HL-60/S4 treated with phorbol 12-myristate 13-acetate at 8.2 ng/mL for 4 days and 3 days (cell line): ENCODE measurements around the gene TMEM17.

Experiments used
- in situ Hi-C: fragments of 300-500 bp; cut with MboI; formaldehyde crosslinking; loops from 2 replicates; pipeline ENCODE4 v1.15.0; 2022; ENCODE audit warnings: low sequenced_read_pairs

TMEM17 gene

DNA sequence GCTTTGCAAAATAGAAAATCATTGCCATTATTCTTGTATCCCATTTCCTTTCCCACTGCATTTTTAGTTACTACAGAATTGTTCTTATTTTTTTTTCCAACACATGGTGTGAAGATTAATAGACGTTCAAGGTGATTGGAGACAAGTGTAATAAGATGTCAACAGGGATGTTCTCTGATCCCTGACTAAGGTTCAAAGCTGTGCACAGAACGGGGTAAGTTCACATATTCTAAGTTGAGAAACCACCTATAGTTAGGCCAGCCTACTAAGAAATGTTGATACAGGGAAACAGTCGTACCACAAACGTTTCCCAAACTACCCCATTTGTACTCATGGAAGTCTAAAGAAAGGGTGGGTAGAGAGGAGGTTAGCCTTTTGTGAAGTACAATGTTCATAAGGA lies 6.4 kb upstream of the TMEM17 start:
- in situ Hi-C loops, result no loop called here

- in situ Hi-C loops, result no loop called here
Measured at GRCh38 chr2:62511636-62512035, 5.6 kb upstream of the TMEM17 start.

- in situ Hi-C loops, result no loop called here
Measured at GRCh38 chr2:62506421-62506750, 391 bp upstream of the TMEM17 start.

- in situ Hi-C loops, result no loop called here
Measured at GRCh38 chr2:62505109-62505749, 766 bp downstream of the TMEM17 start.

GRCh38 chr2:62504657-62505056 lies 1.3 kb downstream of the TMEM17 start:
- in situ Hi-C loops, result no loop called here

- in situ Hi-C loops, result no loop called here
Measured at GRCh38 chr2:62501794-62502500, 4.0 kb downstream of the TMEM17 start.

GRCh38 chr2:62501069-62501468 lies 4.9 kb downstream of the TMEM17 start:
- in situ Hi-C loops, result no loop called here

DNA sequence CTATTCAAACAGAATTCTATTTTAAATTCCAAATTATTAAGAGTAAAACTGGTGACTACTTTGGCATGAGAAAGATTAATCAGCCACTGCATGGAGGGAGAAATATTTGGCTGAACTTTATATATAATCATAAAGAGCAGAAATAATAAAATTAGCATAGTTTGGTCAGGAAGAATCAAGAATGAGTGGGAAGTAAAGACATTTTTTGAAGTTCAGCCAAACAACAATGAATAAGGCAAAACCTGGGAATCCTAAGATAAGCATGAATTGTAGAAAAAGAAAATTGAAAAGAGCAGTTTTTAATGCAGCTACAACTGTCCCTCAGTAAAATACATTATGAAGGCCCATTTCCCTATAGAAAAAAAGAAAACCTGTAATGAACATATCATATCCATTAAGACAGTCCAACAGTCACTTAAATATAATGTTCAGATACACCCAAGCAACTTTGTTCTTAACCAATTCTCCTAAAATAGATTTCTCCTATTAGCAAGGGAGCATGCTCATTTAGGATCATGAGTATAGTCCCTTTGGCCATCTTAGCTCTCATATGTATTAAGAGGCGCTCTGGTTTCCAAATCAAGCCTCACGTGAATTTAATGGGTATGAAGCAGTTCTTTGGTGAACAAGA lies 6.5 kb downstream of the TMEM17 start:
- in situ Hi-C loops, result no loop called here

DNA sequence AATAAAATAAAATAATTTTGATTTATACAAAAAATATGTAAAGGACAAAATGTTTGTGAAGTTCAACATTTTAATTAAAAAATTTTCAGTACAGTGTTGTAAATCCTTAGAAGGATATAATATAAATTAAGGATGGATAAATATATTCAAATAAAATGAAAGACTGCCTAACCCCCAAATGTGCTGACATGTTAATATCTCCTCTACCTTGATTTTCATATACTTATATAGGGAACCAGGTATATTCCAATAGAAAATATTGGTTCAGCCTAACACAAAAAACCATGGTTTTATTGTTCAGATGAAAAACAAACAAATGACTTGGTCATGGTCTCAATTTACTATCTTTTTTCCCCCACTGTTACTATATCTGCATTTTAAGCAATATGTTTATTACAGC lies 7.3 kb downstream of the TMEM17 start:
- in situ Hi-C loops, result no loop called here

DNA sequence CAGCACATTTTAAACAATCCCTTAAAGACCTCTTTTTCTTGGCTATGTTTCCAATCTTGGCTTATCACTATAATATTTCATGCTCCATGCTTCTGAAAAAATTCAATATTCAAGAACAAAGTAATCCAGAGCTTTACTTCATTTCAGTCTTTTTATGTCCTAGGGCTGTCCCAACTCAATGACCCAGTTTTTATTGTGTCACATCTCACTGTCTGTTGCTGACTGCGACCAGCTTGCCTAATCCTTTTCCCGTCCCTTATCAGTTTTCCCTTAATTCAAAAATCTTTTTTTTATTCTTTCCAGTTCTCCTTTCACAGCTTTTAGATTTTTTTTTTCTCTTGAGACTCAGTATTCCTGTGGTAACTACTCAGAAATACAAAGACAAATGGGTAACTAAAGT lies 10.2 kb downstream of the TMEM17 start:
- in situ Hi-C loops, result no loop called here

GRCh38 chr2:62492048-62492447 lies 13.9 kb downstream of the TMEM17 start:
- in situ Hi-C loops, result no loop called here

- in situ Hi-C loops, result no loop called here
Measured at GRCh38 chr2:62489702-62490101, 16.3 kb downstream of the TMEM17 start.

- in situ Hi-C loops, result no loop called here
Measured at GRCh38 chr2:62489162-62489561, 16.8 kb downstream of the TMEM17 start.

DNA sequence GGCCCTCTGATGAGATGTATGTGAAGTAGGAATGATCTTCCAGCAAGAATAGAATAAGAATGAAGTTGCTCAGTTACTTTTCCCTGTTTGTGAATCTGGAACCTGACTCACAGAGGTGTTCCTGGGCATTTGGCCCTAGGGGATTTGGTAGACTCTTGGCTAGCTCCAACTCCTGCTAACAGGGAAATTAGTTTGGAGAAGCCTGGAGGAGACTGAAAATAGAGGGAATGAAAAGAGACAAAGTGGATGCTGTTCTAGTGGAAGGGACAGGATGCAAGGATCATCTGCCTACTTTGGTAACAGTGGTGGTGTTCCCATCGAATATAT lies 19.6 kb downstream of the TMEM17 start:
- in situ Hi-C loops, result no loop called here

DNA sequence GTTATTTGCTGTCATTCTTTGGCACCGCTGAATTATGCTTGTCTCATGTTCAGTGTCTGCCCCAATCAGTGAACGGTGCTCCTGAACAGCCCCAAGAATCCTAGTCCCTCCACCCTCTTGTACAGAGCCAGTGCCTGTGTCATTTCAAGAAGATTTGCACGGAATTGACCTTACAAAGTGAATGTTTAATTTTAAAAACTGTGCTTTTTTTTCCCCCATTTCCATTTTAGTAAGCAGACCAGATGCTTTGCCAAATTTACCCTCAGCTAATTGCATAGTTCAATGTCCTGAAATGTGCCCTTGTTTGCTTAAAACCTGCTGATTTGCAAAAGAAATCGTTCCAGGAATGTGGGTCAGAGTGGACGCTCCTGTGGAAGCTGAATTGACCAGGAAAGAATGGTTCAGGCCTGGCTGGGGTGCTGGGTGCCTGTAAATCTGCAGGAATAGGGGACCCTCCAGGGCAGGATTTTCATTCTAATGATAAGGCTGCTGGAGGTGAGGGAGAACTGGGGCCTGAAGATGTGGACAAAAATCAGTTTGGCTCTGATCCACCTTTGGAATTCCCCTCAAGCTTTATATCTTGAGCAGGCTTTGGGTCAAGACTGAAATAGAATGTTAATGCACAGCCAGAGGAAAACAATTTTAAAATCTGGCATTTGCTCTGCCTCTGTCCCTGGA lies 20.1 kb downstream of the TMEM17 start:
- in situ Hi-C loops, result no loop called here

DNA sequence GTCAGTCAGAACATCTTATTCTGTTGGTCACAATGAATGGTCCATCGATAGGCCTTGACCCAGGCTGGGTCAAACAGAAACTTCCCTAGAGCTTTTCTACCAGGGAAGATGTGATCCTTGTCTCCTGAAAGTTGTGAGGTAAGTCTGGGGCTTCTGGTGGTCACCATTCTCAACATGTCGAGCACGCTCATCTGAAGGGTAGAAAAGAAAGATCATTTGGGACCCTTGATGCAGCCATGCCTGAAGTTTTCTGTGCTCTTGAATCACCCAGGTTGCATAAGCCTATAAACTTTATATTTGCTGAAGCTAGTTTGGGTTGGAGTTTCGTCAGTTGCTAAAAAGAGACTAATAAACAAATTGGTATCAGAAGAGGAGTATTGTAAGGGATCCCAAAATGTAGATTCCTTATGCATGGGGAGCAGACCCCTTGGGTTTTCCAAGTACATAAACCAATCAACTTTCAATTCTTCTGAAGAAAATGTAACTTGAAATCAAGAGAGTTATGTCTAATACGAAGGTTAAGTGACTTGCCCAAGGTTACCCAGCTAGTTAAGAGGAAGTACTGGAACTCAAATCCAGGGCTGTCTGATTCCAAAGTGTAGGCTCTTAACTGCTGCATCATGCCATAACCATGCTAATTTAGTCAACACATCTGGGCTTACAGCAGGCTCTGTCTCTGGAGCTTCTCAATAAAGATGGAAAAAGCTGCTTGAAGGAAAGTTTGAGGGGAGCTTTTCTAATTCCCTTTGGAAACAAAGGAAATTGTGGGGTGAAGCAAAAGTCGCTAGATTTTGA lies 23.2 kb downstream of the TMEM17 start:
- in situ Hi-C loops, result no loop called here

DNA sequence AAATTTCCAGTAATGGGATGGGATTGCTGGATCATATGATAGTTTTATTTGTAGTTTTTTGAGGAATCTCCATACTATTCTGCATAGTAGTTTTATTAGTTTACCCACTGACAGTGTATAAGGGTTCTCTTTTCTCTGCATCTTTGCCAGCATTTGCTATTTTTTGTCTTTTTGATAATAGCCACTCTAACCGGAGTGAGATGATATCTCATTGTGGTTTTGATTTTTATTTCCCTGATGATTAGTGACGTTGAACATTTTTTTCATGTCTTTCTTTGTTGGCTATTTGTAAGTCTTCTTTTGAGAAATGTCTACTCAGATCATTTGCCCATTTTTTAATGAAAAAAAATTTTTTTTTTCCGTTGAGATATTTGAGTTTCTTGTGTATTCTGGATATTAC lies 26.1 kb downstream of the TMEM17 start:
- in situ Hi-C loops, result no loop called here

DNA sequence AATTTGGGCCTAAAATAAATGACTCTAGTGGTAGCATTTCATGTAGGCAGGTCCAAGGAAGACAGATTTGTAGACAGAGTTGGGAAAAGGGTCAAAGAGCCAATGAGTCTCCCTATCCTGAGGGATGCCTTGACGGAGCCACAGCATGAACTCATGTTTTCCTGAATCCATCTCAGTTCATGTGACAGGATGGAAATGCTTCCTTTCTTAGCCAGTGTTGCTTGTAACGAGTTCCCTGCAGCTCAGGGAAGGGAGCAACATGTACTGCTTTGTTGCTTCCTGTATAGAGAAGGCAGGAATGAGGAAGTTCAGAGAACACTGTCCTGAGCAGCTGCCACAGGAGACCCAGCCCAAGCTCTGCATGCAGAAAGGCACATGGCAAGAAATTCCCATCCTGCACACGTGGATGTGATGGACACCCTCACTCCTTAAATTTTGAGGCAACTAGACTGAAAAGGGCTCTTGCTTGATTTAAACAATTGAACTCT lies 27.9 kb downstream of the TMEM17 start:
- in situ Hi-C loops, result no loop called here

DNA sequence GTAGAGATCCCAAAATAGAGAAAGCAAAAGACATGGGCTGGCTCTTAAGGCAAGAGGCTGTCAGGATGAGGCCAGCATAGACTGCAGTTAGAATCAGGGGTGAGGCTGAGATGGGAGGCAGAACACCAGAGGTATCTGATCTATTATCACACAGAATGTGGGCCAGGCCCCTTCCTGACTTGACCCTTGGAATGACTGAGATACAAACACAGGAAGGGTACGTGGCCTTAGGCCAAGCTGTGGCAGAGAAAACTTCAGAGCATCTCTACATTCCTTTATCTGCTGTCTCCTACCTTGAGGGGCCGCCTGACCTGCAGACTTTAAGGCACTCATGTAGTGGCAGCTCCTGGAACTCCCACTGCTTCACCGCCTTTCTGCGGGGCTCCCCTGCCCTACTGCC lies 28.4 kb downstream of the TMEM17 start:
- in situ Hi-C loops, result no loop called here

GRCh38 chr2:62475172-62476011 lies 30.6 kb downstream of the TMEM17 start:
- in situ Hi-C loops, result no loop called here
